GM18508 (cell line): ENCODE data around the gene MPPE1.
"Not testable (repeated sequence)": the region's sequence is repeated elsewhere in the genome, so short reads cannot be mapped to it uniquely, and the experiment has no call there.

ENCODE experiments used
- ATAC-seq: cut with Tn5 transposase; IDR thresholded peaks from one replicate; pipeline ENCODE4 v1.9.1; 2021; ENCODE audit warnings: moderate number of reproducible peaks; ENCODE audit not compliant: insufficient read depth, unreplicated experiment

Gene MPPE1

GRCh38 chr18:11927497-11927896 lies 19.4 kb upstream of the MPPE1 start:
- no peak for ATAC-seq

GRCh38 chr18:11925800-11926481 lies 17.8 kb upstream of the MPPE1 start:
- ATAC-seq: no peak

DNA sequence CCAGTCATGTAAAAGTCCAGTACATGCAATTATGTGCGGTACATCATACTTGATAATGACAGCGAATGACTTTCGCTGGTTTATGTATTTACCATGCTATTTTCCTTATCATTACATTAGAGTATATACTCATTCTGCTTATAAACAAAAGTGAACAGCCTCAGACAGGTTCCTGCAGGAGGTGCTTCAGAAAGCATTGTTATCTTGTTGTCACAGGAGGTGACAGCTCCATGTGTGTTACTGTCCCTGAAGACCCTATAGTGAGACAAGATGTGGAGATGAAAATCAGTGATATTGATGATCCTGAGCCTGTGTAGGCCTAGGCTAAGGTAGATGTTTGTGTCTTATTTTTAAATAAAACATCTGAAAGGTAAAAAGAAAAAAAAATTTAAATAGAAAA lies 15.3 kb upstream of the MPPE1 start:
- no peak for ATAC-seq

DNA sequence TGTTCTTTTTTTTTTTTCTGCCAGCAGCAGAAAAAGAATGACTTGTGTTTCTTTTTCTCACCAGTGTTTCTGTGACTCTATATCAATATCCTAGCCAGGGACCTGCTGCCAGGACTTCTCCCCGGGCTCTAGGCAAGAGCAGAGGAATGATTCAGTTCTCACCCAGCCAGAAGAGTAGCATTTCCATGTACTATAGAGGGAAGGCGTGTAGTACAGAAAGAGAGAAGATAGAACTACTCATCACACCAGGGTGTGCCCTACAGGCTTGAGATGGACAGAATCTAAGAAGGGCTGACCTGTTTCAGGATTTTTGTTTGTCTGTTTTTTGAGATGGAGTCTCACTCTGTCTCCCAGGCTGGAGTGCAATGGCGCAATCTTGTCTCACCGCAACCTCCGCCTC lies 11.4 kb upstream of the MPPE1 start:
- not testable (repeated sequence) for ATAC-seq

GRCh38 chr18:11916880-11917279 lies 8.8 kb upstream of the MPPE1 start:
- ATAC-seq: not testable (repeated sequence)

- no peak for ATAC-seq
Observed at GRCh38 chr18:11909591-11910026, 1.5 kb upstream of the MPPE1 start.

DNA sequence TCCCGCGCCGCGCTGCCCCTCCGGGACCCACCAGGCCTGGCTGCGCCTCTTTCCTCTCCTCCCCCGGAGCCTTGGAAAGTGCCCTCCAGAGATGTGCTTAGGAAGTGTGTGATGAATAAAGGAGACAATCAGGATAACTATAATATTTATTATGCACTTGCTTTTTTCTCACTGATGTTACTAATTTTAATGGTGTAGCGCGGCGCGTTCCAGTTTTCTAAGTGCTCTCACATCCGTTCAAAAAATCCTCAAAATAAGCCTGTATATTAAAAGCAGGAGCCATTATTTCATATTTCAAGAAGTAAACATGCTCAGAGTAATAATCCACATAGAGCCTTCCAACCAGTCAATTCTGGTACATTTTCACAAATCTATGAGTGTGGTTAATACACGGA lies 941 bp upstream of the MPPE1 start:
- no peak for ATAC-seq

GRCh38 chr18:11906926-11907874 lies 917 bp downstream of the MPPE1 start:
- no peak for ATAC-seq

DNA sequence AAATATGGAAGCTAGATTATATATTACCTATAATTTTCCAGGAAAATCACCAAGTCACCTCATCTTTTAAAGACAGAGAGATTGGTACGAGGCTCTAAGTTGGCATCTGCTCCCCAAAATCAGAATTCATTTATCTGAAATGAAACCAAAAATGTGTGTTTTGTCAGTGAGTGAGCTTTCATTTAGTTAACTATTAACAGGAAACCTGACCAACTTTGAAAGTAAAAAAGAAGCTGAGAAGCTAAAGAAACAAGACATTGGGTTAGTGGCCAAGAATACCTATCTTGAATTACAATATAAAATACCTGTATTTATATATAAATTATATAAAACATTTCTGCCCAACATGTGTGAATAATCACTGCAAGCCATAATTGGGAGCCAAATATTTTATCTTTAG lies 1.9 kb downstream of the MPPE1 start:
- ATAC-seq: no peak

- no peak for ATAC-seq
Observed at GRCh38 chr18:11905613-11906012, 2.5 kb downstream of the MPPE1 start.

DNA sequence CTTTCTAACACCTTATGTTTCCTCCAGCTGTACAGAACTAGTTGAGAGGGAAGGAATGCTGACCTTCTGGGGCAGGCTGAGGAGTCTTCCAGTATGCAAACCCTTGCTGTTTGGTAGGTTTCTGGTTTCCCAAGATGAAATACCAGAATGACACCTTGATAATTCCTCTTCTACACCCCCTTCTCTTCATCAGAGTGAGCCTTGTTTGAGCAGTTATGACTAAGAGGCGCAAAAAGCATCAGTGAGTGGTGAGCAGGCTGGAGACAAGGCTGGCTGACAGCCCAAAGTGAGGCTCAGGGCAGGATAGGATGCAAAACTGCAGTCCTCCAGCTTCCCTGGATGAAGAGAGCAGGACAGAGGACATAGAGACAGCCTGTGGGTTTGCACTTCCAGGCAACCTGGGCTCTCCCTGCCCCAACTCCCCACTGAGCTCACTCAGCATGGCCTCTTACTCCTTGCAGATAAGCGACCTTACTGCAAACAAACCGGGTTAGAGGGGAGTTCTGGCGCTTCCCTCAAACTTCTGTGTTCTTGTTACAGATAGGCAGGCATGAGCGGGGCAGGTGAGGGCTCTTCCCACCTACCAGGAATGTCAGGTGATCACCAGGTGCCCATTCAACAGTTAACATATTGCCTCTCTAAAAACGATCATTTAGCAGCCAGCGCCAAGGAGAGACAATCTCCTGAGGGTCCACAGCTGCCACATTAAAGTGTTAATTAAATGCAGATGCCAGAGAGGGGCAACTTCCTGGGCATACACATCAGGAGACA lies 5.4 kb downstream of the MPPE1 start:
- no peak for ATAC-seq

GRCh38 chr18:11901826-11902438 lies 6.2 kb downstream of the MPPE1 start:
- no peak for ATAC-seq

- no peak for ATAC-seq
Observed at GRCh38 chr18:11899063-11899462, 9.1 kb downstream of the MPPE1 start.

DNA sequence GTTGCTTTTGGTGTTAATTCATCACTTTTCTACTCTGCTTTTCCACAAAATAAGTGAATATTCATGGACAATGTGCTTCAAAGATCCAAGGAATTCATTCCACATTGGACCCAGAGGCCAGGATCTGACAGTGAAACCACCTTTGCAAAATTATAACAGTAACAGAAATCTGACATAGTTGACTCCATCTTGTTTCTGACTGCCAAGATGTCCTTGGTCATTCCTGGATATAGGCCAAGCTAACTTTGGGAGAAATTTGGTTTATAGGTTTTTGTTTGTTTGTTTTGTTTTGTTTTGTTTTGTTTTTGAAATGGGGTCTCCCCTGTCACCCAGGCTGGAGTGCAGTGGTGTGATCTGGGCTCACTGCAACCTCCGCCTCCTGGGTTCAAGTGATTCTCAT lies 10.3 kb downstream of the MPPE1 start:
- no peak for ATAC-seq

DNA sequence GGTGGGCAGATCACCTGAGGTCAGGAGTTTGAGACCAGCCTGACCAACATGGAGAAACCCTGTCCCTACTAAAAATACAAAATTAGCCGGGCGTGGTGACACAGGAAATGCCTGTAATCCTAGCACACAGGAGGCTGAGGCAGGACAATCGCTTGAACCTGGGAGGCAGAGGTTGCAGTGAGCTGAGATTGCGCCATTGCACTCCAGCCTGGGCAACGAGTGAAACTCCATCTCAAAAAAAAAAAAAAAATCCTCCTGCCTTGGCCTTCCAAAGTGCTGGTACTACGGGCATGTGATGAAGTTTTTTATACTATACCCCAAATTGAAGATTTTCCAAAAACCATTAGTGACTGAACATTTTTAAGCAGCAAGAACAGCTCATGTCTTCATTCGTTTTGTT lies 15.7 kb downstream of the MPPE1 start:
- not testable (repeated sequence) for ATAC-seq

DNA sequence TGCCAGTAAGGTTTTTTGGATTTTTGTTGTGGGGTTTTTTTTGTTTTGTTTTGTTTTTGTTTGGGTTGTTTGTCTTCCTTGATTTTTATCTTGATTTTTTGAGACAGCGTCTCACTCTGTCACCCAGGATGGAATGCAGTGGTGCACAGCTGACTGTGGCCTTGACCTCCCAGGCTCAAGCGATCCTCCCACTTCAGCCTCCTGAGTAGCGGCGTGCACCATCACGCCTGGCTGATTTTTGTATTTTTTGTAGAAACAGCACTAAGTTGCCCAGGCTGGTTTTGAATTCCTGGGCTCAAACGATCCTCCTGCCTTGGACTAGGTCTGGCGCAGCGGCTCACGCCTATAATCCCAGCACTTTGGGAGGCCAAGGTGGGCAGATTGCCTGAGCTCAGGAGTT lies 16.4 kb downstream of the MPPE1 start:
- no peak for ATAC-seq

- ATAC-seq: no peak
Observed at GRCh38 chr18:11889284-11889683, 18.8 kb downstream of the MPPE1 start.

GRCh38 chr18:11888726-11889125 lies 19.4 kb downstream of the MPPE1 start:
- ATAC-seq: no peak

DNA sequence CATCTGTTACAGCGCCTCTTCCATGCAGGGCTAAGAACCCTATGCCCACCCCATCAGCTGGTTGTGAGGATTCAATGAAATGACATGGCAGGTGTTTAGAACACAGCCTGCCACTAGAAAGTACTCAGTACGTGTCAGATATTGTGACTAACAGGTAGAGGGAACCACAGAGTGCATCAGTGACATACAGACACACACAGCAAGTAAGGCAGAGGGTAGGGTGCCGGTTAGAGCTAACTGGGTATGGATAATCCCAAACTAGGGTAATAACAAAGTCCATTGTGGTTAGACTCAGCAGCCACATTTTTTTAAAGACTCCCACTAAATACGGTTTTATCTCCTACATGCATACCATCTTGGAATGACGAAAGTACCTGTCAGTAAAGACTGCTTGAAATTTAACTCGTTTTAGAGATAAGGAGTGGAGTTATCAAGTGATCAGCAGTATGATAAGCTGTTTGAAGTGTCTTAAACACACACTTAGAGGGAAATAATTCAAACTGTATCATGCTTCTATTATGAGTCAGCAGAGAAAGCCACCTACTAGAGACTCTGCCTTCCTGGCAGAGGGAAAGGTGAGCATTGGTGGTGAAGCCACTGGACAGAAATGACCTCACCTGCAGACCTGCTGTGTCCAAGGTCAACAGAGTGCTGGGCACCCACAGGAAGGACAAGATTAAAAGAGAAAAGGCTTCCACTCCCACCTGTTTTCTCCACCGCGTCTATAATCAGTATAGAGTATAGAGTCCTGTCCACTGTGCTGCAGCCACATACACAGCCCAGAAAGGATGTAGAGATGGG lies 20.6 kb downstream of the MPPE1 start:
- no peak for ATAC-seq
